ELF-1 (cell line): ENCODE results near the gene VEGFA.

ENCODE experiments used
- DNase-seq: peaks from one replicate; pipeline ENCODE4 v3.0.0-alpha.2; 2016; ENCODE audit warnings: low read depth, low spot score

Gene VEGFA

DNA sequence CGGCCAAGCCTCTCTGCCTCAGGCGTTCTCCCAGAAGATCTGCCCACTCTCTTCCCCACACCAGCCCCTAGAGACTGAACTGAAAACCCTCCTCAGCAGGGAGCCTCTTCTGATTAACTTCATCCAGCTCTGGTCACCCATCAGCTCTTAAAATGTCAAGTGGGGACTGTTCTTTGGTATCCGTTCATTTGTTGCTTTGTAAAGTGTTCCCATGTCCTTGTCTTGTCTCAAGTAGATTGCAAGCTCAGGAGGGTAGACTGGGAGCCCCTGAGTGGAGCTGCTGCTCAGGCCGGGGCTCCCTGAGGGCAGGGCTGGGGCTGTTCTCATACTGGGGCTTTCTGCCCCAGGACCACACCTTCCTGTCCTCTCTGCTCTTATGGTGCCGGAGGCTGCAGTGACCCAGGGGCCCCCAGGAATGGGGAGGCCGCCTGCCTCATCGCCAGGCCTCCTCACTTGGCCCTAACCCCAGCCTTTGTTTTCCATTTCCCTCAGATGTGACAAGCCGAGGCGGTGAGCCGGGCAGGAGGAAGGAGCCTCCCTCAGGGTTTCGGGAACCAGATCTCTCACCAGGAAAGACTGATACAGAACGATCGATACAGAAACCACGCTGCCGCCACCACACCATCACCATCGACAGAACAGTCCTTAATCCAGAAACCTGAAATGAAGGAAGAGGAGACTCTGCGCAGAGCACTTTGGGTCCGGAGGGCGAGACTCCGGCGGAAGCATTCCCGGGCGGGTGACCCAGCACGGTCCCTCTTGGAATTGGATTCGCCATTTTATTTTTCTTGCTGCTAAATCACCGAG is 14.2 kb downstream of the VEGFA start:
- DNase-seq, result no peak

DNA sequence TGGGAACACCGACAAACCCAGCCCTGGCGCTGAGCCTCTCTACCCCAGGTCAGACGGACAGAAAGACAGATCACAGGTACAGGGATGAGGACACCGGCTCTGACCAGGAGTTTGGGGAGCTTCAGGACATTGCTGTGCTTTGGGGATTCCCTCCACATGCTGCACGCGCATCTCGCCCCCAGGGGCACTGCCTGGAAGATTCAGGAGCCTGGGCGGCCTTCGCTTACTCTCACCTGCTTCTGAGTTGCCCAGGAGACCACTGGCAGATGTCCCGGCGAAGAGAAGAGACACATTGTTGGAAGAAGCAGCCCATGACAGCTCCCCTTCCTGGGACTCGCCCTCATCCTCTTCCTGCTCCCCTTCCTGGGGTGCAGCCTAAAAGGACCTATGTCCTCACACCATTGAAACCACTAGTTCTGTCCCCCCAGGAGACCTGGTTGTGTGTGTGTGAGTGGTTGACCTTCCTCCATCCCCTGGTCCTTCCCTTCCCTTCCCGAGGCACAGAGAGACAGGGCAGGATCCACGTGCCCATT is 15.3 kb downstream of the VEGFA start:
- no peak for DNase-seq

GRCh38 chr6:43785904-43786303 is 15.9 kb downstream of the VEGFA start:
- no peak for DNase-seq

GRCh38 chr6:43786664-43787329 is 16.8 kb downstream of the VEGFA start:
- no peak for DNase-seq

DNA sequence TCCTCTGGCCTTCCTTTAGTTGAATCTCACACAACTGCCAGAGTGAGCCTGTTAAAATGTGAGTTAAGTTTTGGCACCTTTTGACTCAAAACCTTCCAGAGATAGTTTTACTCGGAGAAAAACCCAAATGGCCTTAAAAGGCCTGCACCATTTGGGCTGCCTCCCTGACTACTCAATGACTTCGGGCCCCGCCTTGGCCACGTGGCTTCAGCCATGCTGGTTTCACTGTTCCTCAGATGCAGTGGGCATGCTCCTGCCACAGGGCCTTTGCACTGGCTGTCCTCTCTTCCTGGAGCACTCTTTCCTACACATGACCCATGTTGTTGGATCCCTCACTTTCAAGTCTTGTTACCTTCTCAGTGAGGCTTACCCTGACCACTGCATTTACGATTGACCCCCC is 18.3 kb downstream of the VEGFA start:
- no peak for DNase-seq

GRCh38 chr6:43789447-43789846 is 19.4 kb downstream of the VEGFA start:
- DNase-seq, result no peak

- no peak for DNase-seq
Measured at GRCh38 chr6:43790031-43790430, 20.0 kb downstream of the VEGFA start.

DNA sequence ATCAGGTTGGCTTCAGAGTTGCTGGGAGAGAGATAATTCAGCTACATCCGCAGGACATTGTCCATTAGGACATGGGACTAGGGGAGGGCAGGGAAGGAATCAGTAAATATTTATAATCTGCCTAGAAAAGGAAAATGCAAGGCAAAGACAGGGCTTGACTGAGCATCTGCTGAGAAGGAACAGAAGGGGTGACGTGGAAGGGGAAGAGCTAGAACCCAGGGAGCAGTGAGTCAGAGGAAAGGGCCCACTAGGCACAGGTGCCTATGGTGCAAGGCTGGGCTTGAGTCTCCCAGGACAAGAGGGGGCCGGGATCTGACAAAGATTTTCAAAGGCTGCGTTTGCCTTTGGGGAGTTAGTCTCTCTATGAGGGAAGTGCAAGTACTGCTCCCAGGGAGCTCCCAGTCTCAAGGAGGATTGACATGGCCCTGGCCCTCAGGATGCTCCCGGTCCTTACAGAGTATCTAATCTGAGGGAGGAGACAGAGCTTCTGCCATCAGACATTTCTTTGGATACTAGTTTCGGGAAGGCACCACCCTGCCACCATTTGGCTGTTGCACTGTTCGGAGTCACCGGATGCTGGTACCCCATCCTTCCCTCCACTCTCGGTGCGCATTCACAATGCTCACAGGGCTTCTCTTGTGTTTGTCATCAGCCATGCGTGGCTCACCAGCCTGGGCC is 21.9 kb downstream of the VEGFA start:
- DNase-seq, result no peak

DNA sequence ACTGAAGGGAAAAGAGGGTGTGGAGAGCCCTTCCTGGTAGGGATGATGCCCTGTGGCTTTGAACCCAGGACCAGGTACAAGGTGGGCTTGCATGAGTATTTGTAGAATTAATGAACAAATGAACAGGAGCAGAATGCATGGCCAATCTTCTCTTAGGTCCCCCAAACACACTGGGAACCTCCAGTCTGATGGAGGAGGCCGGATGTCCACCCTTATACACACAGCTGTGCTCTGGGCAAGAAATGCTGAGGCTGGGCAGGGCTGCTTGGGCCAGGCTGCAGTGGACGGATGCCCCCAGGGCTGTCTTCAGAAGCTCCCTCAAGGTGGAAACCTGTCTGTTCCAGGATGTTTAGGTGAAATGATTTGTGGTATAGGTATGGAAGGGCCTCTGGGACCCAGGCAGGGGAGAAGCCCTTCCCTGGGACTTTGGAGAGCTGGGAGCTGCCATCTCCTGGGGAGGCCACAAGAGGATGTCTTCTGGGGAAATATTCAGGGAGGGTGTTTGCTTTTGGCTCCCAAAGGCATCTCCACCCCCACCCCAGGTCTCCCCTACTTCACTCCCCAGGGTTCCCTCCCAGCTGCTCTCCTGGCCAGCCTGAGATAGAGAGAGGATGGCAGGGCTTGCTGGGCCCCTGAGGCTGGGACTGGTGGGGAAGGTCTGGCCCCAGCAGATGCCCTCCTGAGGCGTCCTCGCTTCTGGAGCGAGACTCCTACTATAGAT is 23.3 kb downstream of the VEGFA start:
- DNase-seq, result no peak

DNA sequence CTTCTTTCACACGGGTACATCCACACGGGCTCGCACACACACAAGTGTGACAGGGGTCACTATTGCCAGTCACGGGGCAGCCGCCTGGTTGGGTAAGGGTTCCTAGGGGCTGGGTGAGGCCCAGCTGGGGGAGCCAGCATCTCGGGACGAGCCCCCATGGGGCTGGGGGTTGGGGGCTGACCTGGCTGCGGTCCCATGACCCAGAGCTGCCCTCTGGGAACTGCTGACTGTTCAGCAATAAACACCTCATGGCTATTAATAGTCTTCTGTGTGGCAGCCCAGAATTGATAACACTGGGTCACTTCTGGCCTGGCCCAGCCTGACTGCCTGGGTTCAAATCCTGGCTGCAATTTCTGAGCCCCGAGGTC is 23.8 kb downstream of the VEGFA start:
- DNase-seq, result no peak

GRCh38 chr6:43795421-43795820 is 25.4 kb downstream of the VEGFA start:
- no peak for DNase-seq

- DNase-seq, result no peak
Measured at GRCh38 chr6:43796168-43796567, 26.2 kb downstream of the VEGFA start.

DNA sequence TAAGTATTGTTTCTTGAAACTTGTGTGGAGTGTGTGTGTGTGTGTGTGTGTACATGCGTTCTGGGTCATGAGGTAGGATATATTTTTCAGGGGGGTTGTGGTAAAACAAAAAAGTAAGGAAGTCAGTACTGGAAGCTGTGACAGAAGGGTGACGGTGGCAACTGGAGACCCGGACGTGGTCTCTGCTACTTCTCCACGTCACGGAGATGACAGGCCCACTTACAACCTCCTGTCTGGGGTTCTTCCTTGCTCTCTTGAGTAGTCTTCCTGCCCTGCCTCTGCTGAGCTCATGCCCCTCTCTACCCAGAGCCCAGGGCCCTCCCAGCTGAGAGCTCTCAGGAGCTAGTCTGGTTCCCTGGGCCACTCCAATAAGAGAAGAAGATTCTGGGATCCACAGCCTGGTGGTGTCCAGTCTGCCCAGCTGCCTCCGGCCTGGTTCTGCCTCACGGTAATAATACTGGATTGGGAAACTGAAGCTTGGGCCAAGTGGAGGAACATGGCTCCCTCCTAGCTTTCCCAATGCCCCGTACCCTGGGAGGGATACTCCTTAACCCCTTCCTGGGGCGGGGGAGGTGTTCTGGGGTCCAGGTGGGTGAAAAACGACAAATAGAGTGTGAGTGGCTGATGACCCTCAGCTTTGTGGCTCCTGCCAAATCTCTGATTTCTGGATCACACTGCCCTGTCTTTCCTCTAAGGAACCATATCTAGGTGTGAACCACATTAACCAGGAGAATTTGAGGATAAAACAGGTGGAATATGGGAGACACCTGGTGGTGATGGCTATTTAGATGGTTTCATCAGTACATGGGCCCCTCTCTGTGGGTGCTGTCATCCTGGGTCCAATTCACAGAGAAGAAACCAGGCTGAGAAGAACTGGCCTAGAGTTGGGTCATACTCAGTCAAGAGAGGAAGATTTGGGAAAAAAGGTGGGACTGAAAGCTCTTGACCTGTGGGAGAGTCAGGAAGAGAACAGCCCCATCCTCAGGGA is 27.2 kb downstream of the VEGFA start:
- no peak for DNase-seq

GRCh38 chr6:43797919-43798318 is 27.9 kb downstream of the VEGFA start:
- DNase-seq, result no peak

GRCh38 chr6:43798688-43799444 is 28.9 kb downstream of the VEGFA start:
- peak; percentile 72 for DNase-seq

DNA sequence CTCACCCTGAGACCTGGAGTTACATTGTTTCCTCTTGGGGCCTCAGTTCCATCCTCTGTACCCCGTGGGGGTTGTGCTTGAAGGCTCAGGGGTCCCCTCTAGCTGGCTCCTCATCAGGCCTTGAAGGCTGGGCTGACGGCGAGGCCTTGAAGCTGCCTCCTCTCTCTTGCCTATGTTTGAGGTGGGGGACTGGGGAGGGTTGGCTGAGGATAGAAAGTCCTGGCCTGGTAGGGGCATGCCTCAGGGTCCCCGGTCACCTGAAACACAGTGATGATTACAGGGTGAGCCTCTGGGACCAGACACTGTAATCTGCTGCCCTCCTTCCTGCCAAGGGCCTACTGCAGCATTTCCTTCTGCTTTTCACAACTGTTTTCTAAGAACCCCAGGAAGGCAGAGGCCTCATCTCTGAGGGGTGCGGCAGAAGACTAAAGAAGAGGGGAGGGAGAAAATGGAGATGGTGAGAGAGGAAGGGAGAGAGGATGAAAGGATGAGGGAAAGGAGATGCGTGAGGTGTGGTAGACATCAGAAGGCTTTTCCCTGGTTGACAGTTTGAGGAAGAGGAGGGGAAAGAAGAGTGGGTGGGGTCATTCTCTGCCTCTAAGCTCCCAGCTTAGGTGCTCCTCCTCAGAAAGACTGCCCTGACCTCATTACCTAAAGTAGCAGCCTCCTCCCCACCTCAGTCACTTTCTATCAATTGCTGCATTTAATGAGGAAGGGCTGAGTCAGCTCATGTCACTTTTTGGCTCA is 29.7 kb downstream of the VEGFA start:
- DNase-seq, result no peak

GRCh38 chr6:43800298-43800623 is 30.2 kb downstream of the VEGFA start:
- no peak for DNase-seq

DNA sequence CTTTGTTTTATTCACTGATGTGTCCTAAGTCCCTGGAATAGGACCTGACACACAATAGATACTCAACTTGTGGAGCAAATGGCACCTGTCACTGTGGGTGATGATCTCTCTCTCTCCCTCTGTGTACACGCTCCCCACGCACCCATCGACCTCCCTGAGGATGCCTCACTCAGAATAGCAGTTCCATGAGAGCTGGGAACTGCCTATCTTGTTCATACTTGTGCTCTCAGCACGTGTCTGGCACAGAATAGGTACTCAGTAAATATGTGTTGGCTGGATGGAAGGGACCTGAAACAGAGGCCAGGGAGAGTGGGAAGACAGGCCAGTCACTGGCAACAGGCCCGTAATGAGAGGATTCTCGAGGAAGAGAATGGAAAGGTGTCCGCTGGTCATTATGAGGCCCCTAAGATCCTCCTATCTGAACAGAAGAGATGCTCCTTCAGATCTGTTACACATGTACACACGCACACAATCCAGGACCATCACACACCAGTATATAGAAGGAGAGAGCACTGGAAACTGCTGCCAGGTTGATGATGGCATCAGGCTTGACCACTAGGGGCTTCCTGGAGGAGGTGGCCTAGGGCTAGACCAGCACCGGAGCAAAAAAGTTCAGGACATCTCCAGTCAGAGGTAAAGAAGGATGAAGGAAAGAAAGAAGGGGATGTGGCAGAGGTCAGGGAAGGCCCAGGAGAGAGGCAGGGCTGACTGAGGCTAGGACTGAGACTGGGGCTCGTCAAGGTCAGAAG is 30.9 kb downstream of the VEGFA start:
- DNase-seq, result no peak
